Panc1 (cell line): Measurements from ENCODE around the gene TANK.

ENCODE experiments used
- CTCF ChIP-seq: fragments of 450-650 bp; IDR thresholded peaks from 2 replicates; pipeline ENCODE4 v1.5.1; 2017; ENCODE audit warnings: mild to moderate bottlenecking
- SIN3A ChIP-seq: IDR thresholded peaks from 2 replicates; pipeline ENCODE4 v1.6.1; 2012; ENCODE audit warnings: low read depth, mild to moderate bottlenecking, low read length, moderate library complexity, borderline replicate concordance; ENCODE audit not compliant: insufficient read depth

GRCh38 chr2:161245671-161246070, 85.4 kb downstream of the TANK start:
- TF ChIP-seq CTCF (no peak), SIN3A (no peak)
